Upper lobe of left lung (tissue), 6 donors: Measurements from ENCODE around the gene ITFG2. TPM values are rescaled to one million over a fixed set of nuclear protein-coding genes. Genes with fewer than 3 reads are reported as not detected.

Experiments used
- ATAC-seq, 2 donors: fragments of 200-7000 bp; cut with Tn5 transposase; one replicate each; pipeline ENCODE4 v1.9.1; 2022; ENCODE audit warnings: mild to moderate bottlenecking in 2 of 2, moderate library complexity in 2 of 2; ENCODE audit not compliant: low FRiP score in 2 of 2
- DNase-seq, 2 donors: peaks; one replicate each; pipeline ENCODE4 v3.0.0-alpha.2; 2019 to 2020
- H3K27ac ChIP-seq, 4 donors: fragments of 200-600 bp; sonication (generic); one replicate each; pipeline ENCODE4 v1.5.1; 2016 to 2019
- H3K27me3 ChIP-seq, 4 donors: fragments of 200-600 bp; sonication (generic); one replicate each; pipeline ENCODE4 v1.5.1; 2017 to 2019
- H3K36me3 ChIP-seq, 4 donors: fragments of 200-600 bp; sonication (generic); one replicate each; pipeline ENCODE4 v1.5.1; 2016 to 2019
- H3K4me1 ChIP-seq, 4 donors: fragments of 200-600 bp; sonication (generic); one replicate each; pipeline ENCODE4 v1.5.1; 2018 to 2019
- H3K4me3 ChIP-seq, 4 donors: fragments of 200-600 bp; sonication (generic); one replicate each; pipeline ENCODE4 v1.5.1; 2017 to 2019; ENCODE audit warnings: mild to moderate bottlenecking in 2 of 4, moderate library complexity in 1 of 4
- H3K9me3 ChIP-seq, 4 donors: fragments of 200-600 bp; sonication (generic); one replicate each; pipeline ENCODE4 v1.5.1; 2018 to 2019
- EP300 ChIP-seq, 4 donors: sonication (generic); formaldehyde crosslinking; IDR thresholded peaks; one replicate each; pipeline ENCODE4 v1.5.1; 2017; ENCODE audit warnings: antibody characterized with exemption in 4 of 4, control low read depth in 2 of 4
- POLR2A ChIP-seq, 4 donors: fragments of 450-650 bp; IDR thresholded peaks; one replicate each; pipeline ENCODE4 v1.5.1; 2016 to 2017; ENCODE audit warnings: antibody characterized with exemption in 4 of 4, mild to moderate bottlenecking in 2 of 4
- POLR2AphosphoS5 ChIP-seq, 2 donors: sonication (generic); formaldehyde crosslinking; IDR thresholded peaks; one replicate each; pipeline ENCODE4 v1.5.1; 2017; ENCODE audit warnings: antibody characterized with exemption in 2 of 2
- WGBS, 2 donors: methylation state at CpG; one replicate each; pipeline ENCODE4 v1.1.5; 2017 to 2018; 5-methylcytosine and 5-hydroxymethylcytosine counted together
- total RNA-seq, 6 donors: library from RNA; depleted of rRNA in 4 of 6; stranded (reverse); fragments of >200 nt in 4 of 6; gene quantifications; one replicate each; pipeline versions ENCODE4 v1.1.0 to v1.2.1, GENCODE V29; 2016 to 2021
- TF ChIP-seq, protein P1 (sequence below), 6 experiments: fragments of 450-650 bp in 4 of 6; fragments of 200-600 bp in 2 of 6; sonication (generic) in 2 of 6; IDR thresholded peaks; one replicate each; pipeline ENCODE4 v1.5.1; 2016 to 2019; ENCODE audit warnings: antibody characterized with exemption in 6 of 6
- donor health status: DM: no; HTN: no; CAD: no; lungs with moderate emphysema.
- donor health status: DM: no; HTN: yes; CAD: no; lungs with severe emphysema.

ITFG2 gene
- total RNA-seq, 6 donors from 2014 or later, result 34.0 to 388 (median 41.0) TPM

DNA sequence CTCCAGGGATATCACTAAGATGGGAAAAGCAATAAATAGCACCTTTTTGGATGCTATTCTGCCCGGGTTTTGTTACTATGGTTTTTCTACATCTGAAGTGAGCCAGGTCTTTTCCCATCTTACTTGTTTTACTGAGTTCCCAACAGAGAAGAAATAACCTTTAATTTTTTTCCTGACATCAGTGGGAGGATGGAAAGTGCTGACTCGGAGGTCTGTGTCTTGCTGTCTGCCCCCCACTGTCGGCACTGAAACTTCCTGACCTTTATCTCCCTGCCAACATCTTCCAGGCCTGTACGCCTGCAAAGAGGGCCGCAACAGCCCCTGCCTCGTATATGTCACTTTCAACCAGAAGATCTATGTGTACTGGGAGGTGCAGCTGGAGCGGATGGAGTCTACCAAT is 11.0 kb downstream of the ITFG2 start:
- H3K4me3 ChIP-seq, result no peak overlapping the region
- no peak for TF ChIP-seq POLR2A (IDR thresholded peaks at IDR 0.05)
- TF ChIP-seq EP300 (IDR thresholded peaks at IDR 0.05), result no peak
- TF ChIP-seq, protein P1, sequence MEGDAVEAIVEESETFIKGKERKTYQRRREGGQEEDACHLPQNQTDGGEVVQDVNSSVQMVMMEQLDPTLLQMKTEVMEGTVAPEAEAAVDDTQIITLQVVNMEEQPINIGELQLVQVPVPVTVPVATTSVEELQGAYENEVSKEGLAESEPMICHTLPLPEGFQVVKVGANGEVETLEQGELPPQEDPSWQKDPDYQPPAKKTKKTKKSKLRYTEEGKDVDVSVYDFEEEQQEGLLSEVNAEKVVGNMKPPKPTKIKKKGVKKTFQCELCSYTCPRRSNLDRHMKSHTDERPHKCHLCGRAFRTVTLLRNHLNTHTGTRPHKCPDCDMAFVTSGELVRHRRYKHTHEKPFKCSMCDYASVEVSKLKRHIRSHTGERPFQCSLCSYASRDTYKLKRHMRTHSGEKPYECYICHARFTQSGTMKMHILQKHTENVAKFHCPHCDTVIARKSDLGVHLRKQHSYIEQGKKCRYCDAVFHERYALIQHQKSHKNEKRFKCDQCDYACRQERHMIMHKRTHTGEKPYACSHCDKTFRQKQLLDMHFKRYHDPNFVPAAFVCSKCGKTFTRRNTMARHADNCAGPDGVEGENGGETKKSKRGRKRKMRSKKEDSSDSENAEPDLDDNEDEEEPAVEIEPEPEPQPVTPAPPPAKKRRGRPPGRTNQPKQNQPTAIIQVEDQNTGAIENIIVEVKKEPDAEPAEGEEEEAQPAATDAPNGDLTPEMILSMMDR (IDR thresholded peaks at IDR 0.05), result no peak
- no peak for TF ChIP-seq POLR2AphosphoS5 (IDR thresholded peaks at IDR 0.05)
- DNase-seq (no peak), ATAC-seq (no peak)
- peaks cover 41 to 99% (median 94%) of the 10 kb centered on the region in 4 donors for H3K36me3 ChIP-seq
- H3K27me3 ChIP-seq, result no peaks in the 10 kb centered on the region
- H3K4me1 ChIP-seq, result no peaks in the 10 kb centered on the region
- no peak overlapping the region for H3K27ac ChIP-seq
- no peaks in the 10 kb centered on the region for H3K9me3 ChIP-seq
- WGBS, 2 donors, result 81 to 82% methylated on average over 6 to 7 of the region's 7 CpGs

DNA sequence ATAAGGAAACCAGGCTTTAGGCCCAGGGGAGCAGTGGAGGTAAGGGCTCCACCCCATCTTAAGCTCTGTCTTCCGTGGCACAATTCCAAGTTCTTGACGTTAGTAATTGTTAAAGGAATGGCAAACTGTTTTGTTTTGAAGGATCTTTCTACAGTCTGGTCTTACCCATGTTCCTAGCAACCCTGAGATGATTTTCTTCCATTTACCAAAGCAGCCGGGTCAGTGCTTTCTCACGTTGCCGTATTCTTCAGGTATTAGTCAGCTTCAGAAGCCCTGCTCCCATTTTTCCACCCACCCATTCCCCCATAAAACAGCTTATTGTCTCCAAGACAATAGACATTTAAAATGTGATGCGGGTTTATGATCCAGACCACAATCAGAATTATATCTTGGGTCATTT is 12.1 kb downstream of the ITFG2 start:
- H3K4me1 ChIP-seq, result no peaks in the 10 kb centered on the region
- H3K27me3 ChIP-seq, result no peaks in the 10 kb centered on the region
- H3K27ac ChIP-seq, result no peak overlapping the region
- no peaks in the 10 kb centered on the region for H3K9me3 ChIP-seq
- ATAC-seq (no peak), DNase-seq (no peak)
- WGBS, 2 donors, result 78 to 88% methylated on average over 6 of the region's 6 CpGs
- TF ChIP-seq POLR2A (IDR thresholded peaks at IDR 0.05) (no peak), POLR2AphosphoS5 (IDR thresholded peaks at IDR 0.05) (no peak), EP300 (IDR thresholded peaks at IDR 0.05) (no peak)
- TF ChIP-seq, protein P1 (IDR thresholded peaks at IDR 0.05), result no peak
- no peak overlapping the region for H3K4me3 ChIP-seq
- peaks cover 41 to 100% (median 92%) of the 10 kb centered on the region in 4 donors for H3K36me3 ChIP-seq

DNA sequence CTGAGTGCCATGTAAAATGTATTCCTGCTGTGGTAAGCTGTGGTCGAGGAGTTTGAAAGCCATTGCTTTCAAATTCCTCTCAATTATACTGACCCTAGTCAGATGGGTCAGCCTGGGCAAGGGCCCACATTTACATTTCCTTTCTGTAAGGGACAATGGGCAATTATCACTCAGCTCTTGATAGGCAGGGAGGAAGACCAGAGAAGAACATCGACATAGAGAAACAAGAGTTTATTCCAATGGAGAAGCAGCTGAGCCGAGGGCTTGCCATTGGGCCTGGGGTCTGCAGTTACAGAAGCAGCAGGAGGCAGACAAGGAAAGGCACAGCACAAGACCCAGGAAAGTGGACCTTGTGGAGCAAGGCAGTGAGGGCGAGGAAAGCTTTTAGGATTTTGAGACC is 12.7 kb downstream of the ITFG2 start:
- DNase-seq (no peak), ATAC-seq (no peak)
- Histone ChIP-seq H3K27ac (no peak overlapping the region), H3K27me3 (no peaks in the 10 kb centered on the region), H3K36me3 (peaks cover 37 to 100% (median 91%) of the 10 kb centered on the region in 4 donors), H3K9me3 (no peaks in the 10 kb centered on the region), H3K4me3 (no peak overlapping the region), H3K4me1 (no peaks in the 10 kb centered on the region)
- 80 to 89% methylated on average over 4 of the region's 4 CpGs for WGBS, 2 donors
- TF ChIP-seq, protein P1 (IDR thresholded peaks at IDR 0.05), result no peak
- TF ChIP-seq POLR2A (IDR thresholded peaks at IDR 0.05), result no peak
- TF ChIP-seq EP300 (IDR thresholded peaks at IDR 0.05), result no peak
- no peak for TF ChIP-seq POLR2AphosphoS5 (IDR thresholded peaks at IDR 0.05)

DNA sequence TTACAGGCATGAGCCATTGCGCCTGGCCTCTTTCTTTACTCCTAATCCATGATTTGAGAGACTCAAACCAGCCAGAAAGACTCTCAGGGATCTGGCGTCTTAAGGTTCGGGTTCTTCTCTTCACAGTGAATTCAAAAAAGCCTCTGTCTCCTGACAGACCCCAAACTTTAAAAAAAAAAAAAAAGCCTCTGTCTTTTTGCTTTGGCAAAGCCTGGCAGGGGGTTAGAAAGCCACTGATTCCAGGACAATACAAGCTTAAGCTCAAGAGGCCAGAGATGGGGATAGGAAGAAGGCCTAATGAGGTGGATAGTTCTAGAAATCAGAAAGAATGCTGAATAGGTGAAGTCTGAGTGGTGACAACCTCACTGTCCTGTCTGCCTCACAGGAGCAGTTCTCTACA is 13.6 kb downstream of the ITFG2 start:
- H3K36me3 ChIP-seq, result peaks cover 37 to 100% (median 88%) of the 10 kb centered on the region in 4 donors
- H3K4me3 ChIP-seq, result no peak overlapping the region
- 95 to 97% methylated on average over 3 of the region's 3 CpGs for WGBS, 2 donors
- H3K27me3 ChIP-seq, result no peaks in the 10 kb centered on the region
- ATAC-seq, result no peak
- TF ChIP-seq POLR2A (IDR thresholded peaks at IDR 0.05) (no peak), POLR2AphosphoS5 (IDR thresholded peaks at IDR 0.05) (no peak), EP300 (IDR thresholded peaks at IDR 0.05) (no peak)
- TF ChIP-seq, protein P1 (IDR thresholded peaks at IDR 0.05), result no peak
- H3K4me1 ChIP-seq, result no peaks in the 10 kb centered on the region
- no peak for DNase-seq
- no peak overlapping the region for H3K27ac ChIP-seq
- H3K9me3 ChIP-seq, result no peaks in the 10 kb centered on the region
